Endothelial cell of umbilical vein (primary cell): ENCODE data around the gene DIP2C. TPM values are rescaled to one million over a fixed set of nuclear protein-coding genes. Genes with fewer than 3 reads are reported as not detected.

Source experiments
- BruUV-seq: library from RNA; stranded (reverse); fragments of 400-500 nt; replicated peaks from 2 replicates; lab custom pipeline; 2021; lab: Mats Ljungman, UMichigan
- CTCF ChIA-PET: fragments of 300-600, 350-600 bp; sonication (Branson Sonifier 250); formaldehyde crosslinking; loops from one replicate; lab custom pipeline; 2021; ENCODE audit warnings: antibody characterized with exemption, inconsistent platforms; lab: Charles Lee
- POLR2A ChIA-PET: fragments of 300-600, 350-600 bp; sonication (Branson Sonifier 250); formaldehyde crosslinking; loops from one replicate; lab custom pipeline; 2021; ENCODE audit warnings: antibody characterized with exemption, inconsistent platforms; lab: Charles Lee
- DNase-seq: peaks from one replicate; pipeline ENCODE4 v3.0.0-alpha.2; 2011; ENCODE audit warnings: low read depth, low spot score
- FAIRE-seq: peaks from 2 replicates; lab custom pipeline; 2011; peaks lifted over from hg19 to GRCh38; lab: Jason Lieb, UNC
- H2AFZ ChIP-seq: 2 replicates; pipeline ENCODE4 v1.6.0; 2012; ENCODE audit warnings: low read depth, low read length, control low read depth, inconsistent platforms
- H3K27ac ChIP-seq: 2 replicates; pipeline ENCODE4 v1.5.1; 2011; ENCODE audit warnings: low read depth, mild to moderate bottlenecking, control low read depth, low read length, moderate library complexity; ENCODE audit not compliant: insufficient read depth
- H3K27me3 ChIP-seq, 2 experiments: 2 replicates each; pipeline versions ENCODE4 v1.6.0 to v1.6.1; 2011; ENCODE audit warnings: low read length in 2 of 2, mixed read lengths in 1 of 2; ENCODE audit not compliant: control insufficient read depth in 2 of 2, insufficient read depth in 2 of 2
- H3K36me3 ChIP-seq, 2 experiments: 2 replicates in 1 of 2; 3 replicates in 1 of 2; pipeline ENCODE4 v1.5.1; 2011; ENCODE audit warnings: low read length in 2 of 2, mild to moderate bottlenecking in 1 of 2, moderate library complexity in 1 of 2; ENCODE audit not compliant: control insufficient read depth in 2 of 2, insufficient read depth in 2 of 2; ENCODE audit errors: extremely low read depth in 1 of 2
- H3K4me1 ChIP-seq: 3 replicates; pipeline ENCODE4 v1.5.1; 2011; ENCODE audit warnings: mild to moderate bottlenecking, low read length; ENCODE audit not compliant: control insufficient read depth, insufficient read depth; ENCODE audit errors: extremely low read depth
- H3K4me2 ChIP-seq: 2 replicates; pipeline ENCODE4 v1.6.1; 2011; ENCODE audit warnings: low read length, control low read depth, mixed read lengths; ENCODE audit not compliant: insufficient read depth
- H3K4me3 ChIP-seq, 3 experiments: fragments of 200-600 bp in 1 of 3; sonication (generic), shearing (Covaris generic) in 1 of 3; replicated peaks in 1 of 3; 2 replicates each; pipeline ENCODE4 v1.5.1; 2011 to 2016; ENCODE audit warnings: control low read depth in 3 of 3, low read length in 3 of 3, mild to moderate bottlenecking in 2 of 3, inconsistent platforms in 1 of 3, low read depth in 1 of 3, moderate library complexity in 1 of 3; ENCODE audit not compliant: insufficient read depth in 1 of 3
- H3K79me2 ChIP-seq: 2 replicates; pipeline ENCODE4 v1.6.0; 2012; ENCODE audit warnings: low read length, inconsistent platforms; ENCODE audit not compliant: control insufficient read depth, insufficient read depth
- H3K9ac ChIP-seq: replicated peaks from 2 replicates; pipeline ENCODE3; 2011; ENCODE audit warnings: low read length, control low read depth; ENCODE audit not compliant: insufficient read depth; ENCODE audit errors: extremely low read depth
- H3K9me1 ChIP-seq: replicated peaks from 3 replicates; pipeline ENCODE4 v1.6.0; 2011; ENCODE audit warnings: mild to moderate bottlenecking, low read length; ENCODE audit not compliant: control insufficient read depth, insufficient read depth; ENCODE audit errors: extremely low read depth
- H3K9me3 ChIP-seq: replicated peaks from 2 replicates; pipeline ENCODE4 v1.5.1; 2012; ENCODE audit warnings: low read length, inconsistent platforms; ENCODE audit not compliant: control insufficient read depth, insufficient read depth
- H4K20me1 ChIP-seq: replicated peaks from 2 replicates; pipeline ENCODE3; 2011; ENCODE audit warnings: mild to moderate bottlenecking, low read length; ENCODE audit not compliant: control insufficient read depth, insufficient read depth; ENCODE audit errors: extremely low read depth
- EZH2 ChIP-seq: IDR thresholded peaks from 2 replicates; pipeline ENCODE4 v1.6.1; 2012; ENCODE audit warnings: borderline replicate concordance, low read depth, mild to moderate bottlenecking, moderate library complexity, low read length, inconsistent platforms; ENCODE audit not compliant: severe bottlenecking
- FOS ChIP-seq: IDR thresholded peaks from 2 replicates; pipeline ENCODE4 v1.6.1; 2011; ENCODE audit warnings: mild to moderate bottlenecking, low read length, moderate library complexity, borderline replicate concordance; ENCODE audit not compliant: insufficient read depth
- GATA2 ChIP-seq: IDR thresholded peaks from 2 replicates; pipeline ENCODE4 v1.7.0; 2011; ENCODE audit warnings: low read depth, mild to moderate bottlenecking, moderate library complexity, mixed read lengths, low read length; ENCODE audit not compliant: insufficient read length, insufficient read depth
- JUN ChIP-seq: IDR thresholded peaks from 2 replicates; pipeline ENCODE4 v1.6.1; 2011; ENCODE audit warnings: borderline replicate concordance, low read depth; ENCODE audit not compliant: insufficient read length, insufficient read depth
- MAX ChIP-seq: IDR thresholded peaks from 2 replicates; pipeline ENCODE4 v1.6.1; 2011; ENCODE audit not compliant: insufficient read depth, insufficient read length
- MYC ChIP-seq: IDR thresholded peaks from one replicate; pipeline ENCODE4 v1.6.1; 2011; ENCODE audit warnings: mild to moderate bottlenecking, low read depth, low read length
- POLR2A ChIP-seq: IDR thresholded peaks from 2 replicates; pipeline ENCODE4 v1.6.1; 2012; ENCODE audit warnings: low read depth, mild to moderate bottlenecking, control low read depth, low read length
- POLR2AphosphoS5 ChIP-seq: IDR thresholded peaks from 2 replicates; pipeline ENCODE4 v1.6.1; 2012; ENCODE audit warnings: low read depth, mild to moderate bottlenecking, control low read depth, low read length, moderate library complexity; ENCODE audit not compliant: insufficient read depth
- dilution Hi-C: fragments of 300-500 bp; cut with MboI; formaldehyde crosslinking; loops from one replicate; pipeline ENCODE4 v1.15.0; 2019; ENCODE audit warnings: low sequenced_read_pairs; ENCODE audit not compliant: extremely low pct_ligation_motif_present
- intact Hi-C: fragments of 100-400 bp; cut with micrococcal nuclease; formaldehyde crosslinking; loops from one replicate; pipeline ENCODE4 v1.10.0; 2022
- polyA plus RNA-seq, 4 experiments: library from polyadenylated mRNA; depleted of rRNA in 3 of 4; stranded (reverse) in 3 of 4; unstranded in 1 of 4; fragments of >200 nt; gene quantifications; 2 replicates each; pipeline versions ENCODE4 v1.2.1 to v1.2.3, GENCODE V29; 2011 to 2012; ENCODE audit warnings: missing spikeins in 1 of 4
- total RNA-seq: library from RNA; stranded (reverse); gene quantifications from 2 replicates; pipeline ENCODE4 v1.2.3, GENCODE V29; 2021
- TF ChIP-seq, protein P1 (sequence below), 2 donors: IDR thresholded peaks; 1 replicate in 1 of 2; 2 replicates in 1 of 2; pipeline ENCODE4 v1.5.1; 2011; ENCODE audit warnings: low read length in 2 of 2, mild to moderate bottlenecking in 2 of 2, moderate library complexity in 2 of 2, control low read depth in 1 of 2, inconsistent platforms in 1 of 2, low read depth in 1 of 2; ENCODE audit not compliant: insufficient read depth in 1 of 2; ENCODE audit errors: extremely low read depth in 1 of 2

DIP2C gene
- total and polyA plus RNA-seq, 2 donors (not counting 3 experiments of a cell fraction or from before 2014, with no cell fraction given), result 3.6 to 10.7 TPM

GRCh38 chr10:576130-576465, 113.4 kb downstream of the DIP2C start:
- CTCF ChIA-PET, result interaction anchor here (1.0 kb wide), 1 partner anchor 65 kb away, joined by 3 read pairs; no protein-coding TSS in a partner anchor
- Histone ChIP-seq H3K9ac (no peak overlapping the region), H3K36me3 (no peaks in the 10 kb centered on the region), H3K27me3 (no peaks in the 10 kb centered on the region), H3K4me2 (no peak overlapping the region), H3K79me2 (no peaks in the 10 kb centered on the region), H4K20me1 (no peaks in the 10 kb centered on the region), H2AFZ (no peak overlapping the region), H3K4me1 (no peaks in the 10 kb centered on the region), H3K9me3 (no peaks in the 10 kb centered on the region), H3K27ac (no peak overlapping the region), H3K9me1 (no peaks in the 10 kb centered on the region), H3K4me3 (no peak overlapping the region)
- intact Hi-C loops (no loop called here), dilution Hi-C loops (no loop called here)
- FAIRE-seq, result no peak
- BruUV-seq, result no TSS peak
- DNase-seq, result no peak
- POLR2A ChIA-PET, result no interaction called here
- TF ChIP-seq, protein P1, sequence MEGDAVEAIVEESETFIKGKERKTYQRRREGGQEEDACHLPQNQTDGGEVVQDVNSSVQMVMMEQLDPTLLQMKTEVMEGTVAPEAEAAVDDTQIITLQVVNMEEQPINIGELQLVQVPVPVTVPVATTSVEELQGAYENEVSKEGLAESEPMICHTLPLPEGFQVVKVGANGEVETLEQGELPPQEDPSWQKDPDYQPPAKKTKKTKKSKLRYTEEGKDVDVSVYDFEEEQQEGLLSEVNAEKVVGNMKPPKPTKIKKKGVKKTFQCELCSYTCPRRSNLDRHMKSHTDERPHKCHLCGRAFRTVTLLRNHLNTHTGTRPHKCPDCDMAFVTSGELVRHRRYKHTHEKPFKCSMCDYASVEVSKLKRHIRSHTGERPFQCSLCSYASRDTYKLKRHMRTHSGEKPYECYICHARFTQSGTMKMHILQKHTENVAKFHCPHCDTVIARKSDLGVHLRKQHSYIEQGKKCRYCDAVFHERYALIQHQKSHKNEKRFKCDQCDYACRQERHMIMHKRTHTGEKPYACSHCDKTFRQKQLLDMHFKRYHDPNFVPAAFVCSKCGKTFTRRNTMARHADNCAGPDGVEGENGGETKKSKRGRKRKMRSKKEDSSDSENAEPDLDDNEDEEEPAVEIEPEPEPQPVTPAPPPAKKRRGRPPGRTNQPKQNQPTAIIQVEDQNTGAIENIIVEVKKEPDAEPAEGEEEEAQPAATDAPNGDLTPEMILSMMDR (IDR thresholded peaks at IDR 0.05; ENCODE audit: extremely low read depth in 1 of 2, insufficient read depth in 1 of 2, low read depth in 1 of 2, low read length in 2 of 2), result no peak
- TF ChIP-seq POLR2AphosphoS5 (no peak), EZH2 (no peak), MYC (no peak), MAX (no peak), POLR2A (no peak), FOS (no peak), JUN (no peak), GATA2 (no peak)
